Measurements from ENCODE around the gene LDHAL6B.

- TF ChIP-seq CTCF (IDR thresholded peaks at IDR 0.05) (no peak), POLR2AphosphoS5 (IDR thresholded peaks at IDR 0.05) (no peak)
Observed at GRCh38 chr15:59196416-59196815, 10.2 kb upstream of the LDHAL6B start.

Measured in esophagus muscularis mucosa (tissue), 3 donors.